DMS114 treated with DMSO at 0.1 percent for 48 hours (cell line): ENCODE measurements around the gene FXYD5.
"Not testable (repeated sequence)": the region's sequence is repeated elsewhere in the genome, so short reads cannot be mapped to it uniquely, and the experiment has no call there.

Experiments used
- DNase-seq: peaks from one replicate; lab custom pipeline; 2025; ENCODE audit not compliant: unreplicated experiment; lab: John Stamatoyannopoulos, UW

FXYD5 gene

DNA sequence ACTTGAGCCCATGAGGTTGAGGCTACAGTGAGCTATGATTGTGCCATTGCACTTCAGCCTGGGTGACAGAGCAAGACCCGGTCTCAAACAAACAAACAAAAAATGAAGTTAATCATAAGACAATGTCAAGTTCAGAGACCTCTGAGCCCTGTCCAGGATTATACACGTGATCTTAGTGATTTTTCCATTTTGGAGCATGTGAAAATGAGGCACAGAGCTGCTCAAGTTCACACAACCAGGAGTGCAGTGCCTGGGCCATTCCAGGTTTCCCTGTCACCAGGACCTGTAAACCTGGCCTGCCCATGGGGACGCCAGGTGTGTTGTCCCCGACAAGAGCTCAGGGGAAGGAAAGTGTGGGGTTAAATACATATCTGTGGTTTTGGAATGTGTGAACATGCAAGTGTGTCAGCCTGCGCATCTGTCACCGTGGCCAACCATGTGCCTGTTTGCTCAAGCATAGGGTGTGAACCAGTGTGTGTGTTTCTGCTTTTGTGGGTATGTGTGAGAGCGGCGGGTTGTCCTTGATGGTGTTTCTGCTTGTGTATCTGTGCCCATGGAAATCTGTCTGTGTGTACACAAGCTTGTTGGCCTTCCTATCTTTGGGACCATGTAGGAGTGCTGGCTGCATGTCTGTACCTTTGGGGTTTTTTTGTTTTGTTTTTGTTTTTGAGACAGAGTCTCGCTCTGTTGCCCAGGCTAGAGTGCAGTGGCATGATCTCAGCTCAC, 17.4 kb upstream of the FXYD5 start:
- DNase-seq, result no peak

GRCh38 chr19:35138305-35138892, 16.1 kb upstream of the FXYD5 start, which contains the start of gene FXYD1:
FXYD1 (plus strand) TSS chr19:35138824; CDS start chr19:35140080, 1,256 bp downstream.
- DNase-seq, result no peak

- DNase-seq, result no peak
Measured at GRCh38 chr19:35140207-35140961, 14.2 kb upstream of the FXYD5 start.

DNA sequence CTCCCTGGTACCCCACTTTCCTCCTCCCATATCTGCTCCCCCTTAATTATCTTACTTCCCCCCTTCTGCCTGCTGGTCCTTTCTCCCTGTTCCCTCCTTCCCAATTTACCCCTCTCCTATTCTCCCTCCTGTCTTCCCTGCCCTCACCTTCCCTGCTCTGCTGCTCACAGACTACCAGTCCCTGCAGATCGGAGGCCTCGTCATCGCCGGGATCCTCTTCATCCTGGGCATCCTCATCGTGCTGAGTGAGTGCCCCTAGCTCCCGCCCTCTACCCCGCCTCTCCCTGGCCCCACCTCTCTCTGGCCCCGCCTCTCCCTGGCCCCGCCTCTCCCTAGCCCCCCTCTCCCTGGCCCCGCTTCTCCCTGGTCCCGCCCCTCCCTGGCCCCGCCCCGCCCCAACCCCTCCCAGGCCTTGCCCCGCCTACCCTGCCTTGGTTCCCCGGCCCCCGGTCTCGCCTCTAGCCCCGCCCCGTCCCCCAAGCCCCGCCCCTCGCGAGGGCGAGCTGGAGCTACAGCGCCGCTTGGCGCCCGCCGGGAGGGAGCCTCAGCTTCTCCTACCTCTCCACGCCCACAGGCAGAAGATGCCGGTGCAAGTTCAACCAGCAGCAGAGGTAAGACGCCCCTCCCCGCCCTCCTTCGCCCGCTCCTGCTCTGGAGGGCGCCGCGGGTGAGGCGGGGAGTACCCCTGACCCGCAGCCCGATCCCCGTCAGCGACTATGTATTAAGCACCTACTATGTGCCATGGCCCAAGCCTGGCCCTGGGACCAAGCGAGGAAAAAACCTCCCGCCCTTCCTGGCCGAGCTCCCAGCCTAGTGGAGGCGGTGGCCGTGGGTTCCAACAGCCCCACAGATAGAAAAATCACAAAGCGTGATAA, 13.3 kb upstream of the FXYD5 start:
- peak; percentile 72 for DNase-seq

DNA sequence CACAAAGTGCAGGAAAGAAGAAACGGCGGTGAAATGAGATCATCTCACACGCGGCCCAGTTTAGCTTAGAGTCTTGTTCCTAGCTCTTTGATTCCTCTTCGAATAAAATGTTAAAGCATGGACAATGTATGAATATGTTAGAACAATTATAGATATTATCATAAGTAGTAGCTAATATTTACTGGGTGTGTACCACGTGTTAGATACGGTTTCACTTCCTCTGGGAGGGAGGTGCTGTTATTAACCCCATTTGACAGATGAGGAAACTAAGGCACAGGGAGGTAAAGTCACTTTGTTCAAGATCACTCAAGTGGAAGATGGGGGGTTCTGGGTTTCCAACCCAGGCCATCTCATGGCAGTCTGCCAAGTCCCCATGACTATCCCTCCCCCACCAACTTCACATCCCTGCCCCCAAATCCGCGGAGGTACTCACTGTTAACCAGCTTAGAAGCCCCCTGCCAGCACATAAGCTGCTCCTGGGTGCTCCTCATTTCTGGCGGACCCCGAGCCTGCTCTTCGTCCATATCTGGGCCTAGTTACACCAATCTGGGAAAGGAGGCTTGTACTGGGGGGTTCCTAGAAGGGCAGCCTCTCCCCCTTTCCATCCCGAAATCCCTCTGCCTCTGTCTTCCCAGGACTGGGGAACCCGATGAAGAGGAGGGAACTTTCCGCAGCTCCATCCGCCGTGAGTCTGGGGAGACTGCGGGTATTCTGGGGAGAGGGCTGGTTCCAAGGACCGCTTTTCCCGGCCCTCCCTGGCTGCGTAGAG, 12.5 kb upstream of the FXYD5 start:
- DNase-seq, result no peak

GRCh38 chr19:35142606-35143230, 11.8 kb upstream of the FXYD5 start:
- DNase-seq, result peak; percentile 28

DNA sequence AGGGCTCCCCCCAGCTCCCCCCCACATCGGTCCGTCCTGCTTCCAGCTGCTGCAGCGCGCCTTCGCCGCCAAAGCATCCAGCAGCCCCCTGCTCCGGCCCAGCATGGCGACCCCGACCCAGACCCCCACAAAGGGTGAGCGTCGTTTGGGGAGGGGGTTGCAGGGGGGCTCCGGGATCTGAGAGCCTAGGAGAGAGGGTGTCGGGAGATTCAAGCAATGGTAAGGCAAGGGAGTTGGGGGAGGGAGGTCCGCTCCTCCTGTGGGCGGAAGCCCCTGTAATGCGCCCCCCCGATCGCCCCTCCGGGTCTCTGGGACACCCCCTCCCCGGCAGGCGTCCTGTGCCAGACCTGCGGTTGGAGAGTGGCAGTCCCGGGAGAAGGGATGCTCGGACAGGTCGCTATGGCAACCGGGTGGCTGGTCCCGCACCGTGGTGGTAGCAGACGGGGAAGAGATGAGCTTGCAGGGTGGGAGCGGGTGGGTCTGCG, 11.3 kb upstream of the FXYD5 start, which contains the start of gene FXYD7:
Gene FXYD7, plus strand, starts transcription at position 25 of the 485 bp plus-strand sequence. Its CDS starts 79 bp downstream, at position 104.
- no peak for DNase-seq

DNA sequence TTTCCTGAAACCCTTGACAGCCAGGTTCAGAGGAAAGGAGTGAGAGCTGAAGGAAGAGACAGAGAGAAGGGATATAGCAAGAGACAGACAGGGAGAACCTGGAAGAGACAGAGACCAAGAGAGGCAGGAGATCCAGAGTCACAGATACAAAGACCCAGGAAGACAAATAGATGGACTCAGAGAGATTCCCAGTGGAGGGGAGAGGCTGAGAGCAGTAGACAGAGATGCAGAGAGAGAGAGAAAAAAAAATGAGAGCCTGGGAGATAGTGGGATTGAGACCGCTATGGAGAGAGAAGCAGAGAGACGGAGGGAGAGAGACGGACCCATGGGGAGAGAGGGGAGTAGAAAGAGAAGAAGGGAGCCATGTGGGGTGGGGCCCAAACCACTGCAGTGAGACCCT, 10.7 kb upstream of the FXYD5 start:
- DNase-seq, result no peak

DNA sequence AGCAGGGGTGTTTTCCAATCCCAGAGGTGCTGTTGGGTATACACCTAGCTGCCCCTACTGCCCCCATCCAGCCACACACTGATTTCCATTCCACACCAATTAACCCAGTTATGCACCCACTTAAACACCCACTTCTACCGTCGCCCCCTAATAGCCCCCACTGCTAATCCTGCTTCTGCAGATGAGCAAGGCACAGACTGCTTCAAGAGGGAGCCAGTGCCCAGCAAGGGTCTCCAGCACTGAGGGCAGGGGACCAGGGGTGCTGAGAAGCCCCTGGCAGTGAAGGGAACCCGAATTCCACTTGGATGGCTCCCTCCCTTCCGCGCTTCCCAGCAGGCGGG, 10.3 kb upstream of the FXYD5 start:
- no peak for DNase-seq

DNA sequence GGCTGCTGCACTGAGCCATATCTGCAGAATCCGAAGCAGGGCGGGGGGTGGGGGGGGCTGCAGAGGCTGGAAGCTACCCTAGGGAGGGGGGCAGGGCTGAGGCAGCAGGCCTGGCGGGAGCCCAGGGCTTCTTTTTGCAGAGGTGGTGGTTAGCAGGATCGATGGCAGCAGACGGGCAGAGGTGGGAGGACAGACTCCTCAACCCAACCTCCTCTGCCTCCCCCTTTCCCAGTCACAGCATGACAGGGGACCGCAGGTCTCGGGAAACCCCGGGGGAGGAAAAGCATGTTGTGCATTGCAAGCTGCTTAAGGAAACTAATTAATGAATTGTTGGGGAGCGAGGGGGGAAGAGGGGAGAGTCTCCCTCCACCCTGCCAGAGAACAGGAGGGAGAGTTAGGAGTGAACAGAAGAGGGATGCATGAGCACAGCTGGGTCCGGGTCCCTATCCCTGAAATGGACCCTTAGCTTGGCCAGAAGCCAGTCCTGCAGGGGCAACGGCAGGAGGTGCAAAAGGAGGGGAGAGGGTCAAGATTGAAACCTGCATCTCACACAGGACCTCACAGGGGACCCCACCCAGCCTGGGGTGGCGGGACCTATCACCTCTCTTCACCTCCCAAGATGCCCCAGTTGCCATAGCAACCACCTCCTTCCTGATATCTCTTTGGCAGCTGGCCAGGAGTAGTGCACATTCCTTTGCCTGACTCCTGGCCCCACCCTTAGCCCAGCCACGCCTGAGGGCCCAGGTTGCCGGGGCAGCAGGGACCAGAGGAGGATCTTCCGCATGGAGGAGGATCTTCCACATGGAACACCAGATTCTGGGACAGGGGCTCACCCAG, 9.7 kb upstream of the FXYD5 start:
- DNase-seq, result no peak

DNA sequence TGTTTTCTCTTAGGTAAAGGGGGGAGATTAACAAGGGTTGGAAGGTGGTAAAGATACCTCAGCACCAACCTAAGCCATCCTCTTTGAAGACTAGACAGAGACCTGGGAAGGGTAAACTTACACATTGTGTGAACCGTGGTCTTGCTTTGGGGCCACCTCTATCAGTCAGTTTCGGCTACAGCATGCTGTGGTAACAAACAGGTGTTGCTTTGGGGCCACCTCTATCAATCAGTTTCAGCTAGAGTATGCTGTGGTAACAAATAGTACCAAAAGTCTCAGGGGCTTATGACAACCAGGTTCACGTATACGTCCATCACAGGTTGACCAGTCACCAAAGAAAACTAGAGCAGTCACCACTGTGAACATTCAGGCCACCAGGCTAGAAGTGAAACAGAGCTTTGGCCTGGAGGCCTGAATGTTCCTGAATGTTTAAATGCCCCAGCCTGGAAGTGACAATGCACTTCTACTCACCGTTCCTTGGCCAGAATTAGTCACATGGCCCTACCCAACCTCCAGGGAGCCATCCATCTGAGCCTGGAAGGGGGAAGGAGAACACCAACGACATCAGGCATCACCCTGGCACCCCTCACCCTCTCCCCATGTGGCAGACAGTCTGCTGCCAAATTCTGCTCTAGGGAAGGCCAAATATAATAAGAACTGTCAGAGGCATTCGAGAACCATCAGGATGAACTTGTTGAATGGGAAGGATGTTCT, 7.6 kb upstream of the FXYD5 start:
- DNase-seq, result no peak

DNA sequence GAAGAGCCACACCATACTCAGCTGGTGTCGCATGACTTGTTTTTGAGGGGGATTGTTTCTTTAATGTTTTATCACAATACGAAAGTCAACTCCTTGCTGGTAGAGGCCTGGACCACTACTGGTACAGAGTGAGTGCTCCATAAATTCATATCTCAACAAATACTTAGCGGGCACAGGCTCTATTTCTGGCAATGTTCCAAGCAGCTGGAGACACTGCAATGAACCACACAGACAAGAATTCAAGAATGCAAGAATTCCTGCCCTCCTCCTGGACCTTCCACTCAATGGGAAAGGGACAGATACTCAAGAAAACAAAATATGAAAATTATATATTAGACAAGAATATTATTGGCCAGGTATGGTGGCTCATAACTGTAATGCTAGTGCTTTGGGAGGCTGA, 5.1 kb upstream of the FXYD5 start:
- DNase-seq, result no peak

- DNase-seq, result no peak
Measured at GRCh38 chr19:35150445-35150844, 4.1 kb upstream of the FXYD5 start.

GRCh38 chr19:35151273-35152065, 3.1 kb upstream of the FXYD5 start:
- no peak for DNase-seq

GRCh38 chr19:35153129-35153522, 1.4 kb upstream of the FXYD5 start:
- not testable (repeated sequence) for DNase-seq

- peak; percentile 27 for DNase-seq
Measured at GRCh38 chr19:35153701-35154524, 622 bp upstream of the FXYD5 start.

GRCh38 chr19:35155441-35155840, 906 bp downstream of the FXYD5 start:
- DNase-seq, result no peak
